NCI-H524 (cell line): Measurements from ENCODE around the gene EGR4.
"Not testable (repeated sequence)": the region's sequence is repeated elsewhere in the genome, so short reads cannot be mapped to it uniquely, and the experiment has no call there.

Source experiments
- DNase-seq, 2 experiments: peaks; one replicate each; lab custom pipeline; 2025; lab: John Stamatoyannopoulos, UW

EGR4 gene

DNA sequence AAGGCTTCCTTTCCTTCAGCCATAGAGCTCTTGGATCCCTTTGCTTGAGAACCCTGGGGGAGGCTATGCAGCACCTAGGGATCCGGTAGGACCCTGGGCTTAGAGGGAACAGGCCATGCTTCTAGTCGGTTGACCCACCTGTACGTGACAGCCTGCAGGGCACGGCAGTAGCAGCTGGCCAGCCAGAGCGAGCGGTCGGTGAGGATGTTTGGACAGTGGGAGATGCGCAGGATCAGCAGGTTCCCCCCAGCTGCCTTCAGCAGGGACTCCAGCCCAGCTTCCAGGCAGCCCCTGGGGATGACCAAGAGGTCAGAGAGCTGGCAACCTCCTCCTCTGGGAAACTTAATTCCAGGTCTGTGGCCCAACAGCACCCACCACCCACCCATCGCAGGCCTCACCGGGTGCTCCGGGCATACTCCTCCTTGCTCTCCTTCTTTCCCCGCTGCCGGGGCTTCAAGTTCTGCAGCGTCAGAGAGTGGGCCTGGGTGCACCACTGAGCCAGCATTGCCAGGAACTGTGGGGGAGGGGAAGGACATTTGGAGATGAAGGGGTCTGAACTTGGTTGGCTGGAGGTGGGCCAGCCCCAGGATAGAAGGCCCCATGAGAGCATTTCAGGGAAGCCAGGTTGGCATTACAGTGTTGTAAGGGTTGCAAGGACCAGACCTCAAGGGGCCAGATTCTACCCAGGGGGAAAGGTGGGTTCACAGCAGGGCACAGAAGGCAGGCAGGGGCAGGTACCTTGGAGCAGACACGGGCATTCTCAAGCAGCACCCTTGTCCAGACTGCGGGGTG is 29.6 kb downstream of the EGR4 start:
- no peak for DNase-seq

DNA sequence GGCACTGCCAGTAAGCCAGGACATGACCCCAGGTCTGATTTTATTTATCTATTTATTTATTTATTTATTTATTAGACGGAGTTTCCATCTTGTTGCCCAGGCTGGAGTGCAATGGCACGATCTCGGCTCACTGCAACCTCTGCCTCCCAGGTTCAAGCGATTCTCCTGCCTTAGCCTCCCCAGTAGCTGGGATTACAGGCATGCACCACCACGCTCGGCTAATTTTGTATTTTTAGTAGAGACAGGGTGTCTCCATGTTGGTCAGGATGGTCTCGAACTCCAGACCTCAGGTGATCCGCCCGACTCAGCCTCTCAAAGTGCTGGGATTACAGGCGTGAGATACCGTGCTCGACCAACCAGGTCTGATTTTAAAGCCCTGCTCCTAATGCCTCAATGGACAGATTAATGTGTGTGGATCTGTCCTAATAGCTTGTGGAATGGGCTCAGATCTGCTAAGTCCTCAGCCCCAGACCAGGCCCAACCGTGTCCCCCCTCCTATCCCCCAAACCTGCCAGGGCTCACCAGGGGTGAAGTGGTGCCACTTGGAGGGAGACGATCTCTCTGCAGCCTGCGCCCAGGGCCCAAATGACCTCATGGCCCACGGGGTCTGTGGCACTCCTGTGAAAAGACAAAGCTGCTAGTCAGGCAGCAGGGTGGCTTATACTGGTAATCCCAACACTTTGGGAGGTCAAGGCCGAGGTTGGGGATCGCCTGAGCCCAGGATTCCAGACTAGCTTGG is 30.5 kb downstream of the EGR4 start:
- not testable (repeated sequence) for DNase-seq

DNA sequence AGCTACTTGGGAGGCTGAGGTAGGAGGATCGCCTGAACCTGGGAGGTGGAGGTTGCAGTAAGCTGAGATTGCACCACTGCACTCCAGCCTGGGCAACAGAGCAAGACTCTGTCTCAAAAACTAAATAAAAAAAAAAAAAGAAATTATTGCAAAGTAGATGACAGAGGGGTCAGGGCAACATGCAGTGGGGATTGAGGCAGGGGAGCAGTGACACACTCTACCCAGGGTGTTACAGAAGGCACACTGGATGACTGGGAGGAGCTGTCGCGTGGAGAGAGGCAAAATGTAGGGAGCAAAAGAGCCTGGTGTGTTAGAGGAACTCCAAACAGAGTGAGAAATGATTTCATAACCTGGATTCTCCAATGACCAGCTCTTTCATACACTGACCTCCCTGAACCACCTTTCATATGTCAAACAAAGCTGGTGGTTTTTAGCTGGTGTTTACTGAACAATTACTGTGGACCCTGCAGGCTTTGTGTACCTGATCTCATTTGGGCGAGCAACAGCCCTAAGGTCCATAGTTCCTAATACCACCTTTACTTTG is 31.2 kb downstream of the EGR4 start:
- DNase-seq: no peak

DNA sequence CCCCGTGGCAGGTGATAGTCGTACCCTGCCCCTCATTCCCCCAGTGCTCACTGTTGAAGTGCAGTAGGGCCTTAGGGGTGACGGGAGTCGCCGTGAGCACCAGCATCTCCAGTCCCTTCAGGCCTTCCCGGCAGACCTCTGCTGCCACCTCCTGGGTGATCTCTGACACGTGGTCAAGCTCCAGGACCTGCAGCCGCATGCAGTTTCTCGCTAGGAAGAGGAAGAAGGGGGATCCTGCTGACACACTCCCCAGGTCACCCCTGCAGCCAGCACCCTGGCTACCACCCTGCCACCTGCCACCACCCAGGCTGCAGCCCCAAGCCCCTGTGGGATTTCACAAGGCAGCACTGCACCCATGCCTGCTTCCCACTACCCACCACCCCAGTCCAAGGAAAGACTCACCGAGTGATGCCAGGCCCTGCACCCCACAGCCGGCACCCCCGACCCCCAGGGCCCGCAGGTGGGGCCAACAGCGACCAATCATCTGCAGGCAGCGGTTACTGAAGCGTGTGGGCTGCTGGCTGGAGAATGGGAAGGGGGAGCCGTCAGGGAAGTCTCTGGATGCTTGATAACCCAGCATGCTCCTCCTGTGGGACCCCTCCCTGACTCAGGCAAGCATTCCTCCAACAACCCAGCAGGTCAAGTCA is 32.9 kb downstream of the EGR4 start:
- DNase-seq: peak; percentile 18 to 58

DNA sequence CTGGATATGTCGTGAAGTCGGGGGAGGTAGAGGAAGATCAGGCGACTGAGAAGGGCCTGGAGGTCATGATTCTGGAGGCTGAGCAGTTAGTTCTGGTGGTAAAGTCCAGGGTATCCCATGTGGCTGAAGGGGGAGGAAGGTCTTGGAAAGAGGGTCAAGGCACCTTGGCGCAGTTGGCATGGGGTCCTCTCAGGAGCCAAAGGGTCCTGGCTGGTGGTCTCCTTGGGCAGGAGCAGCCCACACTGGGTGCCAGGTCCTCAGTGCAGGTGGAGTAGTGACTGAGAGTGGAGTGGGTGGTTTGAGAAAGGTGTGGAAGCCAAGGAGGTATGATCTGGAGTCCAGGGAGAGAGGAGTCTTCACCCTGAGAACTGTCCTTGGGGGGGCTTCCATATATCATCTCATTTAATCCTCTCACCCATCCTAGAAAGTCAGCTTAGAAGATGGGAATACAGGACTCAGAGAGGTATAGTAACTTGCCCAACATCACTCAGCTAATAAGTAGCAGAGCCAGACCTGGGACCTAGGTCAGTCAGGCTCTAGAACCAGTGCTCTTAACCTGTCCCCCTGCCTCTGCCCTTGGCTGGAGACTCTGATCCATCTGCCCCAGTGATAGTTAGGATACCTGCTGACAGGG is 33.5 kb downstream of the EGR4 start:
- no peak for DNase-seq

DNA sequence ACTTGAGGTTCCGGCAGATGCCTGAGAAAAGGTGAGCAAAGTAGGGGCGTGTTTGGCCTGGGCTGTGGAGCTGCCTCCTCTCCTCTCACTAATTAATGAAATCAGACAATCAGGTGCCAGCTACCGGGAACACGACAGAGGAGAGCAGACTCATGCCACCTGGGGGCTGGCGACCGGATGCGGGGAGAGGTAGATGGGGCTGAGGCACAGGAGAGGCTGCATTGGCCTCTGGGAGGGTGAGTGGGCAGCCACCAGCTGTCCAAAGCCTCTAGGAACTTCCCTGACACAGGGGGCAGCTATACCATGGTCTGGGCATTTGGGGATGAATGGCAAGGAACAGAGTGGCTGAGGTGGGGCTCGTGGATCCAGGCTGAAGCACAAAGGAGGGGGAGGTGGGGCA is 34.1 kb downstream of the EGR4 start:
- no peak for DNase-seq

DNA sequence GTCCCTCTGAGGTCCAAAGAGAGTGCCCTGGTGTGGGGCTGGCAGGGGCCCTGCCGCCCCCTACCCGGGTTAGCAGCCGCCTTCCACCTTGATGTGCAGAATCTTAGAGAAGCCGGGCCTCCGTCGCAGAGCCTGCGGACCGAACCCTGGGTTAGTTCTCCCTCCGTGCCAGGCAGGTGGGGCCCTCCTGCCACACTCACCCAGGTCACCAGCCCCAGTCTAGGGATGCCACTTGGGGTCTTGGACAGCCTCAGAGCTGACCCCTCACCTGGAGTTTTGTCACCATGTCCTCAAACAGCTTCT is 34.5 kb downstream of the EGR4 start:
- DNase-seq: no peak

DNA sequence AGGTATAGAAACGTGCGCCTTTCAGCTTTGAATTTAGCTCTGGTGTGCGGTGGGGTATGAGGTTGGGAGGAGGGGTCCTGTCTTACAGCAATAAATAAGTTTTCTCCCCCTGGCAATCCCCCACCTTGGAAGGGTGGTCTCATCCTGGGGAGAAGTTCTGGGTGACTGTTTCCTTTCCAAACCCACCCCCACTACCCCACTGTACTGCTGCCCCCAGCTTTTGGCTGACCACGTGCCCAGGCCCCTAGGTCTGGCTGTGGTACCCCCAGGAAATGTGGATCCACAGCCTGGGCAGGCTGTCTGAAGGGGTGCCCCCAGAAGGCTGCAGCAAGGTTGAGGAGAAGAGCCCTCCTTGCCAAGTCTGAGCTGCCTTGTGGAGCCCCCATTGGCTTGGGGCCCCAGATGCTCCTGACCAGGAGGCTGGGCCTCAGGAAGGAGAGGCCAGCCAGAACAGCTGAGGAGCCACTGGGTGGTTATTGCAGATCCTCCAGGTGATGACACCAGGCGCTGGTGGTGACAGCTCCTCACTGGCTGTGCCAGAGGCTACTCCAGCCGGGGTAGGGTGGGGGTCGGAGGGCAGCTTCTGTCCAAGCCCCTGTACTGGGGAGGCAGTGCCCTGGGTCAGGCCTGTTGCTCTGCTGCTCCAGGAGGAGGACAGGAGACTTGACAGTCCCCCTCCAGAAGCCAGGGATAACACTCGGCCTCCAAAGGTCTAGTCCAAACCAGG is 35.0 kb downstream of the EGR4 start:
- DNase-seq: no peak

DNA sequence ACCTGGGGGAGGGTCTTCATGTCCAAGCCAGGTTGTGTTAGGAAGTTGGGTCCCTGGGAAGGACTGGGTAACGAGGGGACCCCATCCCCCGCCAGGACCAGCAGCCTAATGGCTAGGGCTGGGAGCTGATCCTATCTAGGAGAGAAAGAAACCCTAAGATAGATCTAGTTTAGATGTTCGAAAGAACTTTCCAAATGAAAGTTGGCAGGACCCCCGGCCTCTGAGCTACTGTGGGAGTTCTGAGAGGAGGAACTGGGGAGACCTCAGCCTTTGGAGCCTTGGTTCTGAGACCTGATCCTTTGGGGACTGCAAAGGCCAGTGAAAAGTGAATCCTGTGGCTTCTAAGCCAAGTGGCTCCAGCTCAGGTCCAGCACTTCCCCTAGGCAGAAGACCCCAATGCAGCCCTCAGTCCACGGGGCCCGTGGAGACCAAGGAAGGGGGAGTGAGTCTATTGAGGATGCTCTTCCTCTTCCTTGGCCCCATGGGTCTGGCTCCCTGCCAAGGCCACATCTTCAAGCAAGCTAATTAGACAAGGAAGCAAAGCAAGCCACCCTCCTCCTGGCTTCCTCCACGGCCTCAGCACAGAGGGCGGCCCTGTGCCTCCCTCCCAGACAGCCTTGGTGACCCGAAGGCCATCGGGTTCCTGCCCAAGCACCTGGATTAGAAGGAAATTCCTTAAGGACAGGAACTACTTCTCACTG is 35.8 kb downstream of the EGR4 start:
- DNase-seq: no peak

DNA sequence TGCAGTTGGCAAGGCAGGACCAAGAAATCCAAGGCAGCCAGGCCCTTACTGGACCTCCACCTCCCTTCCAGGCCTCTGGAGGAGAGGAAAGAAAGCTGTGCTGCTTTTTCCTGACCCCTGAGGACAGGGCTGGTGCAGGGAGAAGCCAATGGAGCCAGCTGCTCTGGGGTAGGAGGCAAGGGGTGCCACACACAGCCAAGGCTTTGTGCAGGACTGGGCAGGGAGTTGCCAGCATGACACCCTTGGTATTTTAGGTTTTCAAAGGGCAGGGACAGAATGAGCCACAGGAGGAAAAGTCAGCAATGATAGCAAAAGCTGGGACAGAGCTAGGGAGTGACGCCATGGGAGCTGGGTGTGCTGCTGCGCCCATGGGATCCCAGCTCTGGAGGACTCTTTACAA is 36.3 kb downstream of the EGR4 start:
- no peak for DNase-seq

DNA sequence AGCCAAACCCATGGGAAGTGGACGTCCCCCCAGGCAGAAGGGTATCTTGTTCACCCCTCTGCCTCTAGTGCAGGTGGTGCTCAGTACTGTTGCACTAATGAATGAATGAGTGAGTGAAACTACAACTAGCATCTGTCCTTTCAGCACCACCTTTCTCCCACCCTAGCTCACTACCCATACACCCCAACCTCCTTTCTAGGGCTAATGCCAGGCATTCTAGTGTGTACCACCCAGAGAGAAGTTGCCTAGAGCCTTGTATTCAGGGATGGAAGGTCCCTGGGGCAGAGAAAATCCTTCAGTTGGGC is 36.8 kb downstream of the EGR4 start:
- DNase-seq: no peak

DNA sequence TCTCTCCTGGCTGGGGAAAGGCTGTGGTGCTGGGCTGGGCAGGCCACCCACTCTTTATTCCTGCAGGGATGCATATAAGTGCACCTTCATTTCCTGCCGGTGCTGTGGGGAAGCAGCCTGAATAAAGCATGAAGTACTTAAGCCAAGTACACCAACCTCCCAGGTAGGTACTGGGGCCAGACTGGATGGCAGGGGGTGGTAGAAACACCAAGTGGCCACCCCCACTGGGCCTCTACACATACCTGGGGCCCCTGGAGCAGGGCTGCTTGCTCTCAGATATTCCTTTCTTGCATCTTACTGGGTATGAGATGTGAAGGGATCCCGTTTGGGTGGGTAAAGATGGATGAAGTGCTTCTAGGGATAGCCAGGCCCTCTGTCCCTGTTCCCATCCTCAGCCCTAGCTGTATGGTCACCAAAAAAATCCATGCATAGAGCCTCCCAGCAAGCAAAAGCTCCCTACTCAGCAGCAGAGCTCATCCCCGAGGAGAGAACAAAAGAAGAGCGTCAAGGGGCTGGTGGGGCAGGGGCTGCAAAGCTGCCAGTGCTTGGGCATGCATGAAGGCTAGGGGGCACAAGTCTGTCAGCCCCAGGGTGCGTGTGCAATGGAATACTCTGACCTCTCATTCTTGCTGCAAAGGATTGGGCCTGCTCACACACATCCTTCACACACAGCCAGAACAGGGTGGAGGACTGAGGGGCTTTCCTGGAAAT is 37.3 kb downstream of the EGR4 start:
- no peak for DNase-seq

DNA sequence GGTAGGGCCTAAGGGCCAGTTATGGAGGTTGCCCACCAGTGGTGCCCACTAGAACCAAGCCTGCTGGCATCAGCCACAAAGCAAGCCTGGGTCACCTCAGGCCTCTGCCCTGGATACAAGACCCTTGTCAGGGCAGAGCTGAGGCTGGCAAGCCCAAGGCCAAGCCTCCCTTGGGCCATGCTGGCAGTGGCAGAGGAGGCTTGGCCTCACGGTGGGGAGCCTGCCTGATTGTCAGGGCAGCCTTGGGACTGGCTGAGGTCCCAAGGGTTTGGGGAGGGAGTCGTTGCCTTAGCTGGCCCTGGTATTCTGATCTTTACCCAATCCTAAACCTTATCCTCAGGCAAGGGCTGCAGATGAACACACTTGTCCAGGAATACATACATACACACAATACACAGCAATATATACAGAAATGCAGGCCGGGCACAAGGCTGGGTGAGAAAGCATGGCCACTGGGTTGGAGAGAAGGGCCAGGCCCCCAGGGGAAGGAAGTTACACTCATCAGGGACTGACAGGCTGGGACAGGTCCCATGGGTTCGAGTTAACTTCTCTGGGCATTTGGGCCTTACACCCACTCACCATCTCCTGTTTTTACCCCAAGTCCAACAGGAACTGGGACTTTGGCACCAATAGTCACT is 38.2 kb downstream of the EGR4 start:
- DNase-seq: no peak

DNA sequence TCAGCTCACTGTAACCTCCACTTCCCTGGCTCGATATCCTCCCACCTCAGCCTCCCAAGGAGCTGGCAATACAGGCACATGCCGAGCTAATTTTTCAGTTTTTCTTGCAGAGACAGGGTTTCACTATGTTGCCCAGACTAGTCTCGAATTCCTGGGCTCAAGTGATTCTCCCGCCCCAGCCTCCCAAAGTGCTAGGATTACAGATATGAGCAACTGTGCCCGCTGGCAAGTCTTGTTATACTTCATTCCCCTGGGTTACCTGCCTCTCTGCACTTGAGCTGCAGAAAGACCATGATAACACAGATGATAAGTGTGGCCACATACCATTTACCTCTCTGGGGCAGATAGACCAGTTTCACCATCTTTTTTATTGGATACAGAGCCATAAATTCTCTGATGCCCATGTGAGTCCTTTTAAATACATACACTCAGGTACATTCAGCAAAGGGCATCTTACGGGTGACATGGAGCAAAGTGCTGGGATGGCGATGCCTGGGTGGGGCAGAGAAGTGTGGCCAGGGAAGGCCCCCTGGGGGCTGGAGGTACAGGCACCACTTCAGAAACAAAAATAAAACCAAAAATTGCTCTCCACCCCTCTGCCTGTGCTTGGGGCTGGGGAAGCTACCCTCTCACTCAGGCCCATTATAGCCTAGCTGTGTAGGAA is 38.9 kb downstream of the EGR4 start:
- no peak for DNase-seq

DNA sequence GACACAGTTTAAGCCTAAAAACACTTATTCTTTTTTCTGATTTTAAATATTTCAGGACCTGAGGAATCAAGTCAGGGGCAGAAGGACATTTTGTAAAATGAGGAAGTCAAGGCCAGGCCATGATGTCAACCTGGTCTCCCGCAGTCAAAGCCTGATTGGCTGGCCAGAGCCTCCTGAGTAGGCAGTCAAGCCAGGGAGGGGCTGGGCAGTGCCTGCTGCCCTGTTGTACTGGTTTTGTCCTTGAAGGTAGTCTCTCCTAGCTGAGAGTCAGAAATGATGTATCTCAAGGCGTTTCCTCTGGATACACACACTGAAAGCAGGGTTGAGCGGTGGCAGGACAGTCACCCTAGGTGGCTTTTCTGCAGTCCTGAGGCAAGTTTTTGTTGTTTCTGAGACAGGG is 39.4 kb downstream of the EGR4 start:
- no peak for DNase-seq

DNA sequence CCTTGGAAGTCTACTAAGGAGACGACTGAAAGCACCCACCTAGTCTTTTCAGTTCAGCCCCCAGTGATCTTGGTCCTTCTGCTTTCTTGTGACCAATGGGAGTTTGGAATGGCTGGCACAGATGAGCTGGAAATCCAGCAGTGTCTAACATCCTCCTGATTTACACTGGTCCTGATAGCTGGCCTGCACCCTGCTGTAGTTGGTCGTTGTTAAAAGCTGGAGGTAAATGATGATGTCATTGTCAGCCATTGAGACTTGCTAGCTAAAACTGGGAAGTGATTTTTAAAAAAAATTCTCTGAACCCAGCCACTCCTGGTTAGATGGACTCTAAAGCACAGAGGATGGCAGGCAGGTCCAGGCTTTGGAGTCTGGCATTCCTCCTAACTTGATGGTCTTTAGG is 39.9 kb downstream of the EGR4 start:
- no peak for DNase-seq

DNA sequence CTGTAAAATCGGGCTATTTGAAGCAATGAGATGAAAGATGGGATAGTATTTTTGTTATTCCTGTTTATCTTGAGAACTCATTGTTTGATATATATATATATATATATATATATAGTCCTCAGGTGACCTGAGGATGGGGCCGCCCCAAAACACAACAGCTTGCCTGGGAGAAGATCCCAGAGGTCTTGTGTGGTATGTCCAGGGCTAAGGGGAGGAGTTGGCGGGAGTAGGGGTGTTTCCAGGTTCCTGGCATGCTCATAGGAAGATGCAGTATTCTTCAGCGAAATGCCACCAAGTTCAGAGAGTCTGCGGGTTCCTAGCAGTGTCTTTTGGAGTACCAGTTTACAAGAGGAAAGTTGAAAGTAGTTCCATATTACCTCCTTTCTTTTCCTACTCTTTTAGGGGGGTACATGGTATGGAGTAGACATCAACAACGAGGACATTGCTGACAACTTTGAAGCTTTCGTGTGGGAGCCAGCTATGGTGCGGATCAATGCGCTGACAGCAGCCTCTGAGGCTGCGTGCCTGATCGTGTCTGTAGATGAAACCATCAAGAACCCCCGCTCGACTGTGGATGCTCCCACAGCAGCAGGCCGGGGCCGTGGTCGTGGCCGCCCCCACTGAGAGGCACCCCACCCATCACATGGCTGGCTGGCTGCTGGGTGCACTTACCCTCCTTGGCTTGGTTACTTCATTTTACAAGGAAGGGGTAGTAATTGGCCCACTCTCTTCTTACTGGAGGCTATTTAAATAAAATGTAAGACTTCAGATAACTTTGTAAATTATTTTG is 40.9 kb downstream of the EGR4 start:
- no peak for DNase-seq

DNA sequence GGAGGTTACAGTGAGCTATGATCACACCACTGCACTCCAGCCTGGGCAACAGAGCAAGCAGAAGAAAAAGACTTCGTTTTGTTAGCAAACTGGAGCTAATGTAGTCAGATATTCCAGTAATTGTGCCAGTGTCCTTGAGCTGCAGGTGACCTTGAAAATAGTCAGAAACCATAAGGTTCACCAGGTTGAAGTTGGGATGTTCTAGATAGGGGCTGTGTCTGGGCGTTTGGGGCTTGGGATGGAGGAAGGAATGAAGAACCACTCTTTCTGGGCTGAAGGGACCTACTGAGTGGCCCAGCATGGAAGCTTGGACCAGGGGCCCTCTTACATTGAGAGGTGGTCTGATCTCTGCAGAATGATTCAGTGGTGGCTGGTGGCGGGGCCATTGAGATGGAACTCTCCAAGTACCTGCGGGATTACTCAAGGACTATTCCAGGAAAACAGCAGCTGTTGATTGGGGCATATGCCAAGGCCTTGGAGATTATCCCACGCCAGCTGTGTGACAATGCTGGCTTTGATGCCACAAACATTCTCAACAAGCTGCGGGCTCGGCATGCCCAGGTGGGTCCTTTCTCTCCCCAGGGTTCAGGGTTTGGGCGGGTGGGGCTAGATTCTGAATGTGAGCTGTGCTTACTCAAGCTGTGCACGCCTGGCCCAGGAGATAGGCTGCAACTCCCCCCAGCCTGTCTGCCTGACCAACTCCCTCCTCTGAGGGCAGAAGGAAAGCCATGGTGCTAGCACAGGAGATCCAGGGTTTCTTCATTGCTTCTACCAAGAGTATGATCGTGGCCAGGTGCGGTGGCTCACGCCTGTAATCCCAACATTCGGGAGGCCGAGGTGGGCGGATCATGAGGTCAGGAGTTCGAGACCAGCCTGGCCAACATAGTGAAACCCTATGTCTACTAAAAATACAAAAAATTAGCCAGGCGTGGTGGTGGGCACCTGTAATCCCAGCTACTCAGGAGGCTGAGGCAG is 42.2 kb downstream of the EGR4 start:
- DNase-seq: peak; percentile 90 to 97
